Hair follicular keratinocyte (primary cell): ENCODE measurements around the gene NAA15. TPM values are rescaled to one million over a fixed set of nuclear protein-coding genes. Genes with fewer than 3 reads are reported as not detected.

Source experiments
- total RNA-seq: library from RNA; depleted of rRNA; stranded (reverse); fragments of >200 nt; gene quantifications from 2 replicates; pipeline ENCODE4 v1.2.3, GENCODE V29; 2015

The NAA15 gene
- 25.5 and 38.0 TPM in 2 replicates for total RNA-seq

DNA sequence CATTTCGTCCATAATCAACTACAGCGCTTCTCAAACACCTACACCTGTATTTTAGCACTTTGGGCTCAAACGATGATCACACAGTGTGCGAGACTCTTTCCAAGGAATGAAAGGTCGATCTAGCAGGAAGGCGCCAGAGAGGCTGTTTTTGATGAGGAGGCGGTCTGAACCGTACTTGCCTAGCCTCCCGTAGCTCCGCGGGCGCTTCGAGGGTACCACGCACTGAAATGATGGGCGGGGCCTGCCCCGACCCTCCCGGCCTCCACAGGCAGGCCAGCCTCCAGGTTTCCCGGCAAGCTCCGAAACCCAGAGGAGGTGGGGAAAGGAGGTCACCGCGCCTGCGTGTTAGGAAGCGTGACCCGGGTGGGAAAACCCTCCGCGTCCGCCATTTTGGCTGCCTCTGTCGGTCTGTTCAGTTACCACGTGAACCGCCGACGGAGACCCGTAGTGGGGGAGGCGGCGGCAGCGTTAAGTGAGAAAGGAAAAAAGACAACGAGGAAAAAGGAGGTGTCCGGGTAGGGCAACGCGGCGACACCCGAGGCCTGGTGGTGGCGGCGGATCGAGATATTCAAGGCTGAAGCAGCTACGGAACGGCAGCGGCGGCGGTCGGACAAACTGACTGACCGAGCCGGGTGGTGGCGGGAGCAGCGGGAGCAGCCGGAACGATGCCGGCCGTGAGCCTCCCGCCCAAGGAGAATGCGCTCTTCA lies at the start of gene NAA15:
NAA15 (plus strand) TSS at position 393 of the 708 bp plus-strand sequence; CDS start at position 666, 273 bp downstream.

DNA sequence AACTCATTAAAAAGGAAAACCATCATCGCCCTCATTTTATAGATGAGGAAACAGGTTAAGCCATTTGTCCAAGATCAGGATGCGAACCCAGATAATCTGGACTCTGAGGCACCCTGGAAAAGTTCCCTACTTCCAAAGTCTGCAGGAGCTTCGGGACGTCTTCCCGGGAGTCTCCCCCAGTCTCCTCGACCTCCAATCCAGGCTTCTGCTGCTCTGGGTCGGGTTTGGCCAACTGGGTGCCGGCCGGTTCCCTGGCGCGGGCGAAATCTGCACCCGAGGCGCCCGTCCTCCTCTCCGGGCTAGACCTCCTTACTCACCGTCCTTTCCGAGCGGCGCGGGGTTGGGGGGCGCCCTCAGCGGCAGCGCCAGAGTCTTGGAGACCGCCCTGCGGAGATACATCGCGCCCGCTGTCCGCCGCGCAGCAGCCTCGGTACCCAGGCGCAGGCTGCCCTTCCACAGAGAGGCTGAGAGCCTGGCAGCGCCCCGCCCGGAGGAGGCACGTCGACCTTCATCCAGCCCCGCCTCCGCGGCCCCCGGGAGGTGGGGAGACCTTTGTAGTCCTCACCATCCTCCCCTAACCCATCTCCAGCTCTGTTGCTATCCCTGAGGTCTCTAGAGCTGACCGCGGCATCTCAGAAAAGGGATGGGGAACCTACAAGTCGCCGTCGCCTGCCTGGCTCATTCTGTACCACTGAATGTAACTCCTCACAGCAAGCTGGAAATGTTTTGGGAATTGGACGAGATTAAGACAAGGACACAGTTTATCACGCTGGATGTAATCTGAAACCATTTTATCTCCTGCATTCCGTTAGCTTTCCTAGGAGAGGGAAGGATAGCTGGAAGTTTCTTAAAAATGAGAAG lies 21.3 kb upstream of the NAA15 start, which contains the start of gene MGARP:
MGARP (minus strand) TSS at position 466 of the 861 bp plus-strand sequence; CDS start at position 399, 67 bp downstream.

DNA sequence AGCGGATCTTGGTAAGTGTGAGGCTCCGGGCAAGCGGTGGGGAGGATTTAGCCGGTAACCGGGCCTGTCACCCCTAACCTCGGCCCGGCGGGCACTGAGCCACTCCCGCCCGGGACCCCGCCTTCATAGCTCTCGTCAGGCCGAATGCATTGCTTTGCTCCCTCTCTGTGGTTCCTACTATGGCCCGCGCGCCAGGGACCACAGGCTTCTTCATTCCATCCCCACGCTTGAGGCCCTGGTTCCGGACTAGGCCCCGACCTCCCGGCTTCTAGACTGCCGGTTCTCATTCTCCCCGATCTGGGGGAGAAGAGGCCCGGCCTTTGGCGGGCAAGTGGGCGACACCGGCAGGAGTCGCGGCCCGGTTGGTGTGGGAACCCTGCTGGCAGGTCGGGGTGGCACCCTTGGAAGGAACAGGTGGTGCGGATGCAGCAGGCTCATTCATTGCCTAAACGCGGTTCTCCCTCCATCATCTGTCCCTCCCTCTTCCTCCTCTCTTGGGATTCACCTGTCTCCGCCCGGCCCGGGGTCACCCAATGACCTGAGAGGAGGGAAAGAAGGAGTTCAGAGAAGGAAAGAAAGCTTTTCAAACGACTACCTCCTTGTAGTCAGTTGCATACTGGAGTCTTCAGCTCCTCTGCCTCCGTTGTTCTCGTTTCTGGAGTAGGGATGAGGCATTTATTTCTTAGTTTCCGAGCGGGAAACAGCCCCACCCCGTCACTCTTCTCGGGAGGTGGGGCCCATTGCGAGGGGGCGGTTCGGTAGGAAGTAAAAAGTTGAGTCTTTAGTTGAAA lies 711 bp downstream of the NAA15 start, which contains the start of gene NDUFC1:
NDUFC1 (minus strand) TSS at position 657 of the 791 bp plus-strand sequence. CDS start 6,679 bp downstream, outside the sequence.

DNA sequence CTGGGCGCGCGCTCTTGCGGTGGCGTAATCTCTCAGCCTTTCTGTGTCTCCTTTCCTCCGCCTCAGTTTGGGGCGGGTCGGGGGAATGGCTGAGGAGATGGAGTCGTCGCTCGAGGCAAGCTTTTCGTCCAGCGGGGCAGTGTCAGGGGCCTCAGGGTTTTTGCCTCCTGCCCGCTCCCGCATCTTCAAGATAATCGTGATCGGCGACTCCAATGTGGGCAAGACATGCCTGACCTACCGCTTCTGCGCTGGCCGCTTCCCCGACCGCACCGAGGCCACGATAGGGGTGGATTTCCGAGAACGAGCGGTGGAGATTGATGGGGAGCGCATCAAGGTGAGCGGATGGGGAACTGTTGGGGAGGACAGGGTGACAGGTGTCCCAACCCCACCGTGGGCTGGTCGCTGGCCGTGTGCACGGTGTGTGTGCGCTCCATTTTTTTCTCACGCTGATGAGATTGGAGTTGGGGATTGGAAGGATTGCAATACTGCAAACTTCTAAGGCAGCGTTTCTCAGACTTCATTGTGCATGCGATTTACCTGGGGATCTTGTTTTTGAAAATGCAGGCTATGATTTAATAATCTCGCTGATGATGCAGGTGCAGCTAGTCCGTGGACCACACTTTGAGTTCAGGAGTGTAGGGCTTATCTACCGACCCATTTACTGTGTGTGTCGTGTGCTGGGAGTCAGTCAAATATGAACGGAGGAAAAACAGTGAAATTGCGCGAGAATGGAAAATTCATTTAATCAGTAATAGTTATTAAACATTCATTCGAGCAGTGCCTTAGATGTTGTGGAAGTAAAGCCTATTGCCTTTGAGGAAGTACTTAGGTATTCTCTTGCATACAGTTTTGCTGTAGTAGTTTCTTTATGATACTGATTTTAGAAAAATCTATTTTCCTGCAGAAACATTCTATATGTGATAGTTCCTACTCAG lies 153.1 kb downstream of the NAA15 start, which contains the start of gene RAB33B:
RAB33B (plus strand) TSS at position 11 of the 935 bp plus-strand sequence; CDS start at position 86, 75 bp downstream.

Other genes starting within 250 kb of the NAA15 start
- gene ELF2, start 124.3 kb upstream of the NAA15 start, total RNA-seq, result 14.1 and 18.6 TPM in 2 replicates
- 0.08 and 0.47 TPM in 2 replicates for gene MGARP, start 21.3 kb upstream of the NAA15 start, total RNA-seq
- gene NDUFC1, start 972 bp downstream of the NAA15 start, total RNA-seq, result 63.4 and 67.2 TPM in 2 replicates
- gene RAB33B, start 152.6 kb downstream of the NAA15 start, total RNA-seq, result 4.8 and 6.4 TPM in 2 replicates